Gastroesophageal sphincter (tissue), 3 donors: Measurements from ENCODE around the gene P3H3.

Source experiments
- EP300 ChIP-seq: sonication (generic); formaldehyde crosslinking; IDR thresholded peaks from one replicate; pipeline ENCODE4 v1.6.1; 2017; ENCODE audit warnings: antibody characterized with exemption, mild to moderate bottlenecking
- TF ChIP-seq, protein P1 (sequence below), 4 experiments: fragments of 200-600 bp in 2 of 4; fragments of 450-650 bp in 2 of 4; sonication (generic) in 1 of 4; IDR thresholded peaks; one replicate each; pipeline ENCODE4 v1.5.1; 2017 to 2019; ENCODE audit warnings: antibody characterized with exemption in 4 of 4, mild to moderate bottlenecking in 2 of 4, moderate library complexity in 2 of 4

DNA sequence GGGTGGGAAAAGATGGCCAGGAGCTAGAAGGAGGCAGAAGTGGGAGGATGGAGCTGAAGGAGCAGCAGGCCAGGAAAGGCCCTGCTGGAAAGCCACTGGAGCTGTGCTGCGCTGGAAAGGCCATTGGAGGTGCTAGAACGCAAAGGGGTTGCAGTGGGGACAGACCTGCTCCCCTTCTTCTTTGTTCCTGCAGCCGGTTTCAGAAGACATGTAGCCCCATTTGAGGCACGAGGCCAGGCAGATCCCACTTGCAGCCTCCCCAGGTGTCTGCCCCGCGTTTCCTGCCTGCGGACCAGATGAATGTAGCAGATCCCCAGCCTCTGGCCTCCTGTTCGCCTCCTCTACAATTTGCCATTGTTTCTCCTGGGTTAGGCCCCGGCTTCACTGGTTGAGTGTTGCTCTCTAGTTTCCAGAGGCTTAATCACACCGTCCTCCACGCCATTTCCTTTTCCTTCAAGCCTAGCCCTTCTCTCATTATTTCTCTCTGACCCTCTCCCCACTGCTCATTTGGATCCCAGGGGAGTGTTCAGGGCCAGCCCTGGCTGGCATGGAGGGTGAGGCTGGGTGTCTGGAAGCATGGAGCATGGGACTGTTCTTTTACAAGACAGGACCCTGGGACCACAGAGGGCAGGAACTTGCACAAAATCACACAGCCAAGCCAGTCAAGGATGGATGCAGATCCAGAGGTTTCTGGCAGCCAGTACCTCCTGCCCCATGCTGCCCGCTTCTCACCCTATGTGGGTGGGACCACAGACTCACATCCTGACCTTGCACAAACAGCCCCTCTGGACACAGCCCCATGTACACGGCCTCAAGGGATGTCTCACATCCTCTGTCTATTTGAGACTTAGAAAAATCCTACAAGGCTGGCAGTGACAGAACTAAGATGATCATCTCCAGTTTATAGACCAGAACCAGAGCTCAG, 8.8 kb upstream of the P3H3 start:
- TF ChIP-seq, protein P1, sequence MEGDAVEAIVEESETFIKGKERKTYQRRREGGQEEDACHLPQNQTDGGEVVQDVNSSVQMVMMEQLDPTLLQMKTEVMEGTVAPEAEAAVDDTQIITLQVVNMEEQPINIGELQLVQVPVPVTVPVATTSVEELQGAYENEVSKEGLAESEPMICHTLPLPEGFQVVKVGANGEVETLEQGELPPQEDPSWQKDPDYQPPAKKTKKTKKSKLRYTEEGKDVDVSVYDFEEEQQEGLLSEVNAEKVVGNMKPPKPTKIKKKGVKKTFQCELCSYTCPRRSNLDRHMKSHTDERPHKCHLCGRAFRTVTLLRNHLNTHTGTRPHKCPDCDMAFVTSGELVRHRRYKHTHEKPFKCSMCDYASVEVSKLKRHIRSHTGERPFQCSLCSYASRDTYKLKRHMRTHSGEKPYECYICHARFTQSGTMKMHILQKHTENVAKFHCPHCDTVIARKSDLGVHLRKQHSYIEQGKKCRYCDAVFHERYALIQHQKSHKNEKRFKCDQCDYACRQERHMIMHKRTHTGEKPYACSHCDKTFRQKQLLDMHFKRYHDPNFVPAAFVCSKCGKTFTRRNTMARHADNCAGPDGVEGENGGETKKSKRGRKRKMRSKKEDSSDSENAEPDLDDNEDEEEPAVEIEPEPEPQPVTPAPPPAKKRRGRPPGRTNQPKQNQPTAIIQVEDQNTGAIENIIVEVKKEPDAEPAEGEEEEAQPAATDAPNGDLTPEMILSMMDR (IDR thresholded peaks at IDR 0.05) = no peak
- TF ChIP-seq EP300 = no peak
